H9 (cell line): Measurements from ENCODE around the gene CDH22. TPM values are rescaled to one million over a fixed set of nuclear protein-coding genes. Genes with fewer than 3 reads are reported as not detected.

ENCODE experiments used
- DNase-seq: peaks from one replicate; pipeline ENCODE4 v3.0.0-alpha.2; 2017
- H2AFZ ChIP-seq: one replicate; pipeline ENCODE4 v1.6.1; 2013; ENCODE audit warnings: mild to moderate bottlenecking, low read length, control low read depth, moderate library complexity
- H2AK5ac ChIP-seq: 2 replicates; pipeline ENCODE4 v1.6.1; 2013; ENCODE audit warnings: low read length, control low read depth, mixed read lengths; ENCODE audit not compliant: insufficient read length
- H2BK120ac ChIP-seq: one replicate; pipeline ENCODE4 v1.6.1; 2013; ENCODE audit warnings: low read depth, mild to moderate bottlenecking, low read length, control low read depth, inconsistent platforms; ENCODE audit not compliant: poor library complexity, severe bottlenecking
- H2BK12ac ChIP-seq: 2 replicates; pipeline ENCODE4 v1.6.1; 2013; ENCODE audit warnings: low read length, control low read depth, mixed read lengths, low read depth; ENCODE audit not compliant: insufficient read length
- H2BK15ac ChIP-seq: 2 replicates; pipeline ENCODE4 v1.6.1; 2013; ENCODE audit warnings: low read depth, low read length, control low read depth
- H2BK20ac ChIP-seq: one replicate; pipeline ENCODE4 v1.6.1; 2013; ENCODE audit warnings: low read depth, mild to moderate bottlenecking, low read length, control low read depth, inconsistent platforms; ENCODE audit not compliant: poor library complexity, severe bottlenecking
- H2BK5ac ChIP-seq: 2 replicates; pipeline ENCODE4 v1.6.1; 2013; ENCODE audit warnings: low read length, control low read depth, mixed read lengths; ENCODE audit not compliant: insufficient read length
- H3K14ac ChIP-seq: 2 replicates; pipeline ENCODE4 v1.6.1; 2013; ENCODE audit warnings: low read length, control low read depth; ENCODE audit not compliant: insufficient read depth
- H3K18ac ChIP-seq: 2 replicates; pipeline ENCODE4 v1.6.1; 2013; ENCODE audit warnings: low read depth, mild to moderate bottlenecking, mixed read lengths, low read length, control low read depth; ENCODE audit not compliant: insufficient read length
- H3K23ac ChIP-seq: 2 replicates; pipeline ENCODE4 v1.6.1; 2013; ENCODE audit warnings: low read length, control low read depth, mixed read lengths, low read depth; ENCODE audit not compliant: insufficient read length
- H3K23me2 ChIP-seq: 2 replicates; pipeline ENCODE4 v1.6.1; 2013; ENCODE audit warnings: low read depth, mild to moderate bottlenecking, mixed read lengths, low read length, control low read depth; ENCODE audit not compliant: insufficient read length, poor library complexity, severe bottlenecking
- H3K27ac ChIP-seq: 2 replicates; pipeline ENCODE4 v1.5.1; 2013; ENCODE audit warnings: low read length, control low read depth, mixed read lengths, low read depth; ENCODE audit not compliant: insufficient read length
- H3K27me3 ChIP-seq: 2 replicates; pipeline ENCODE4 v1.6.1; 2013; ENCODE audit warnings: low read length, control low read depth, inconsistent platforms; ENCODE audit not compliant: insufficient read depth
- H3K4ac ChIP-seq: 2 replicates; pipeline ENCODE4 v1.6.1; 2013; ENCODE audit warnings: low read depth, mild to moderate bottlenecking, control low read depth, inconsistent platforms, low read length, moderate library complexity
- H3K4me1 ChIP-seq: 2 replicates; pipeline ENCODE4 v1.6.1; 2013; ENCODE audit warnings: low read length, control low read depth, inconsistent platforms; ENCODE audit not compliant: insufficient read depth
- H3K4me2 ChIP-seq: 2 replicates; pipeline ENCODE4 v1.6.1; 2013; ENCODE audit warnings: low read length, control low read depth, mixed read lengths; ENCODE audit not compliant: insufficient read length, insufficient read depth
- H3K56ac ChIP-seq: 2 replicates; pipeline ENCODE4 v1.6.1; 2013; ENCODE audit warnings: low read depth, mild to moderate bottlenecking, mixed read lengths, low read length, control low read depth; ENCODE audit not compliant: insufficient read length
- H3K79me1 ChIP-seq: 2 replicates; pipeline ENCODE4 v1.6.1; 2013; ENCODE audit warnings: low read depth, mild to moderate bottlenecking, moderate library complexity, low read length, control low read depth, inconsistent platforms; ENCODE audit not compliant: insufficient read depth, poor library complexity, severe bottlenecking
- H3K79me2 ChIP-seq: 2 replicates; pipeline ENCODE4 v1.6.1; 2013; ENCODE audit warnings: low read length, control low read depth, inconsistent platforms; ENCODE audit not compliant: insufficient read depth
- H3K9ac ChIP-seq: 2 replicates; pipeline ENCODE4 v1.6.1; 2013; ENCODE audit warnings: low read length, control low read depth, mixed read lengths; ENCODE audit not compliant: insufficient read length; ENCODE audit errors: extremely low read depth
- H3K9me3 ChIP-seq: one replicate; pipeline ENCODE4 v1.6.1; 2013; ENCODE audit warnings: low read depth, low read length, inconsistent platforms; ENCODE audit not compliant: control insufficient read depth
- H3T11ph ChIP-seq: one replicate; pipeline ENCODE4 v1.6.1; 2013; ENCODE audit warnings: mild to moderate bottlenecking, low read length, control low read depth, inconsistent platforms
- H4K20me1 ChIP-seq: one replicate; pipeline ENCODE4 v1.6.1; 2013; ENCODE audit not compliant: control insufficient read depth, insufficient read length, insufficient read depth
- H4K5ac ChIP-seq: 2 replicates; pipeline ENCODE4 v1.6.1; 2013; ENCODE audit warnings: low read depth, mild to moderate bottlenecking, mixed read lengths, low read length, control low read depth; ENCODE audit not compliant: insufficient read length
- H4K8ac ChIP-seq: replicated peaks from 2 replicates; pipeline ENCODE4 v1.6.1; 2013; ENCODE audit warnings: low read length, control low read depth, mixed read lengths, low read depth; ENCODE audit not compliant: insufficient read length
- H4K91ac ChIP-seq: 2 replicates; pipeline ENCODE4 v1.6.1; 2013; ENCODE audit warnings: low read depth, mild to moderate bottlenecking, moderate library complexity, mixed read lengths, low read length, control low read depth; ENCODE audit not compliant: insufficient read length
- H3K27ac Mint-ChIP-seq, 3 experiments: 2 replicates in 2 of 3; 3 replicates in 1 of 3; pipeline ENCODE4 v1.8.0; 2020 to 2021; ENCODE audit warnings: mixed read lengths in 3 of 3, mild to moderate bottlenecking in 1 of 3, moderate library complexity in 1 of 3
- H3K27me3 Mint-ChIP-seq: 2 replicates; pipeline ENCODE4 v1.8.0; 2021; ENCODE audit warnings: low read depth, mild to moderate bottlenecking, moderate library complexity, mixed read lengths
- H3K36me3 Mint-ChIP-seq, 3 experiments: 2 replicates in 2 of 3; 3 replicates in 1 of 3; pipeline ENCODE4 v1.8.0; 2020 to 2021; ENCODE audit warnings: low read depth in 3 of 3, mixed read lengths in 3 of 3; ENCODE audit not compliant: insufficient read depth in 1 of 3
- H3K4me1 Mint-ChIP-seq, 2 experiments: 2 replicates each; pipeline ENCODE4 v1.8.0; 2020; ENCODE audit warnings: mixed read lengths in 2 of 2
- H3K4me3 Mint-ChIP-seq, 2 experiments: 2 replicates in 1 of 2; 3 replicates in 1 of 2; pipeline ENCODE4 v1.8.0; 2020 to 2021; ENCODE audit warnings: mild to moderate bottlenecking in 2 of 2, mixed read lengths in 2 of 2, moderate library complexity in 1 of 2
- H3K9me3 Mint-ChIP-seq, 2 experiments: 2 replicates in 1 of 2; 3 replicates in 1 of 2; pipeline ENCODE4 v1.8.0; 2020; ENCODE audit warnings: mild to moderate bottlenecking in 2 of 2, mixed read lengths in 2 of 2, moderate library complexity in 1 of 2
- total RNA-seq: library from RNA; stranded (reverse); gene quantifications from 2 replicates; pipeline ENCODE4 v1.2.1, GENCODE V29; 2021
- TF ChIP-seq, protein P1 (sequence below): fragments of 200-600 bp; sonication (generic); conservative IDR thresholded peaks from 3 replicates; pipeline ENCODE4 v1.8.0; 2021; ENCODE audit warnings: antibody characterized with exemption, mild to moderate bottlenecking

CDH22 gene
- total RNA-seq, 1 experiment from 2014 or later = not detected

DNA sequence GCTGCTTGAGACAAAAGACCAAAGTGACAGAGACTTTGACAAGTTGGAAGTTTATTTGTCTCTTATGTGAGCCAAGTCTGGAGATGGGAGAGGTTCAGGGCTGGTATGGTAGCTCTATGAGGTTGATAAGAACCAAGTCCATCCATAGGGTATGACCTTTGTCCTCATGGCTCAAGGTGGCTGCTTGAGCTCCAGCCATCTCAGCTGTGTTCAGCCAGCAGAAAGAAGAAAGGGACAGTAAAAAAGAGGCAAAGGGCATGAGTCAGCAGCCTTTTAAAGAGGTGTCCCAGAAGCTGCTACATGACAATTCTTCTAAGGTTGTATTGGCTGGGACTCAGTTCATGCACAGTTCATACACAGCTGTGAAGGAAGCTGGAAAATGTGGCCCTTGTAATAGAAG lies 141.2 kb downstream of the CDH22 start:
- H4K8ac ChIP-seq = no peak overlapping the region
- H3T11ph ChIP-seq = no peak overlapping the region
- H2BK12ac ChIP-seq = no peak overlapping the region
- no peaks in the 10 kb centered on the region for H3K79me1 ChIP-seq
- H3K27me3 Mint-ChIP-seq = peaks cover 46% of the 10 kb centered on the region
- H3K56ac ChIP-seq = no peak overlapping the region
- no peaks in the 10 kb centered on the region for H3K36me3 Mint-ChIP-seq
- no peak overlapping the region for H3K4ac ChIP-seq
- no peaks in the 10 kb centered on the region for H3K79me2 ChIP-seq
- no peak overlapping the region for H2BK120ac ChIP-seq
- DNase-seq = no peak
- H3K9me3 ChIP-seq = no peaks in the 10 kb centered on the region
- TF ChIP-seq, protein P1, sequence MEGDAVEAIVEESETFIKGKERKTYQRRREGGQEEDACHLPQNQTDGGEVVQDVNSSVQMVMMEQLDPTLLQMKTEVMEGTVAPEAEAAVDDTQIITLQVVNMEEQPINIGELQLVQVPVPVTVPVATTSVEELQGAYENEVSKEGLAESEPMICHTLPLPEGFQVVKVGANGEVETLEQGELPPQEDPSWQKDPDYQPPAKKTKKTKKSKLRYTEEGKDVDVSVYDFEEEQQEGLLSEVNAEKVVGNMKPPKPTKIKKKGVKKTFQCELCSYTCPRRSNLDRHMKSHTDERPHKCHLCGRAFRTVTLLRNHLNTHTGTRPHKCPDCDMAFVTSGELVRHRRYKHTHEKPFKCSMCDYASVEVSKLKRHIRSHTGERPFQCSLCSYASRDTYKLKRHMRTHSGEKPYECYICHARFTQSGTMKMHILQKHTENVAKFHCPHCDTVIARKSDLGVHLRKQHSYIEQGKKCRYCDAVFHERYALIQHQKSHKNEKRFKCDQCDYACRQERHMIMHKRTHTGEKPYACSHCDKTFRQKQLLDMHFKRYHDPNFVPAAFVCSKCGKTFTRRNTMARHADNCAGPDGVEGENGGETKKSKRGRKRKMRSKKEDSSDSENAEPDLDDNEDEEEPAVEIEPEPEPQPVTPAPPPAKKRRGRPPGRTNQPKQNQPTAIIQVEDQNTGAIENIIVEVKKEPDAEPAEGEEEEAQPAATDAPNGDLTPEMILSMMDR = no peak
- H3K23me2 ChIP-seq = no peaks in the 10 kb centered on the region
- no peak overlapping the region for H3K27ac ChIP-seq
- no peaks in the 10 kb centered on the region for H4K20me1 ChIP-seq
- H3K14ac ChIP-seq = no peak overlapping the region
- H2AK5ac ChIP-seq = no peak overlapping the region
- no peak overlapping the region for H3K9ac ChIP-seq
- no peak overlapping the region for H3K4me3 Mint-ChIP-seq
- no peak overlapping the region; a peak in 1 of 7 replicates for H3K27ac Mint-ChIP-seq
- H3K9me3 Mint-ChIP-seq = no peaks in the 10 kb centered on the region; a peak in 2 of 5 replicates
- H4K91ac ChIP-seq = no peak overlapping the region
- H2BK20ac ChIP-seq = no peak overlapping the region
- H3K18ac ChIP-seq = no peak overlapping the region
- no peak overlapping the region for H4K5ac ChIP-seq
- no peak overlapping the region for H2BK5ac ChIP-seq
- H3K27me3 ChIP-seq = no peaks in the 10 kb centered on the region; the same call in 1 of the 2 replicates
- no peak overlapping the region for H3K4me2 ChIP-seq
- H2BK15ac ChIP-seq = no peak overlapping the region
- H3K4me1 Mint-ChIP-seq = peaks cover 0 to 9% of the 10 kb centered on the region in 2 experiments; a peak in 2 of 4 replicates
- H3K4me1 ChIP-seq = no peaks in the 10 kb centered on the region
- H2AFZ ChIP-seq = no peak overlapping the region
- no peak overlapping the region for H3K23ac ChIP-seq
